ENCODE results near the gene EEF2K.

Gene EEF2K

DNA sequence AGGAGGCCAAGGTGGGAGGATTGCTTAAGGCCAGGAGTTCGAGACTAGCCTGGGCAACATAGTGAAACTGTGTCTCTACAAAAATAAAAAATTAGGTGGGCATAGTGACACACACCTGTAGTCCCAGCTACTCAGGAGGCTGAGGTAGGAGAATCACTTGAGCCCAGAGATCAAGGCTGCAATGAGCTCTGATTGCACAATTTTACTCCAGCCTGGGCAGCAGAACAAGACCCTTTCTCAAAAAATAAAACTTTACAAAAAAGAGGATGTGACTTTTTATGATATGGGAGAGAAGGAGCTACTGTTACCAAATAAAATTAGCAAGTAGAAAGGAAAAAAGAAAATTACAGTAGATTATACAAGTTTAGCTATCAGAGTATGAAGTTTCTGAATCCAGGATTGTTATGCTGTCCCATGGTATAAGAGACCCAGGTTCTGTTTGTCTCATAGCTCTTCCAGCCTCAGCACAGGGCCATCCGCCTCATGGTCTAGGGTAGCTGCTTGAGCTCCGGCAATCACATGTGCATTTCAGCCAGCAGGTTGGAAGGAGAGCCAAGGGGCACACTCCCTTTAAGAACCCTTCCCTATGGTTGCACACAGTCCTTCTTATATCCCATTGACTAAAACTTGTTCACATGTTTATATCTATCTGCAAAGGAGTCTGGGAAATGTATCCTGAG is 13.5 kb downstream of the EEF2K start:
- TF ChIP-seq, protein P1, sequence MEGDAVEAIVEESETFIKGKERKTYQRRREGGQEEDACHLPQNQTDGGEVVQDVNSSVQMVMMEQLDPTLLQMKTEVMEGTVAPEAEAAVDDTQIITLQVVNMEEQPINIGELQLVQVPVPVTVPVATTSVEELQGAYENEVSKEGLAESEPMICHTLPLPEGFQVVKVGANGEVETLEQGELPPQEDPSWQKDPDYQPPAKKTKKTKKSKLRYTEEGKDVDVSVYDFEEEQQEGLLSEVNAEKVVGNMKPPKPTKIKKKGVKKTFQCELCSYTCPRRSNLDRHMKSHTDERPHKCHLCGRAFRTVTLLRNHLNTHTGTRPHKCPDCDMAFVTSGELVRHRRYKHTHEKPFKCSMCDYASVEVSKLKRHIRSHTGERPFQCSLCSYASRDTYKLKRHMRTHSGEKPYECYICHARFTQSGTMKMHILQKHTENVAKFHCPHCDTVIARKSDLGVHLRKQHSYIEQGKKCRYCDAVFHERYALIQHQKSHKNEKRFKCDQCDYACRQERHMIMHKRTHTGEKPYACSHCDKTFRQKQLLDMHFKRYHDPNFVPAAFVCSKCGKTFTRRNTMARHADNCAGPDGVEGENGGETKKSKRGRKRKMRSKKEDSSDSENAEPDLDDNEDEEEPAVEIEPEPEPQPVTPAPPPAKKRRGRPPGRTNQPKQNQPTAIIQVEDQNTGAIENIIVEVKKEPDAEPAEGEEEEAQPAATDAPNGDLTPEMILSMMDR (conservative IDR thresholded peaks at IDR 0.05; ENCODE audit: low read depth, low read length): no peak
- H3K4me3 ChIP-seq (ENCODE audit: low read length): no peak overlapping the region

GRCh38 chr16:22220069-22220440 is 14.0 kb downstream of the EEF2K start:
- TF ChIP-seq, protein P1 (conservative IDR thresholded peaks at IDR 0.05; ENCODE audit: low read depth, low read length): no peak
- DNase-seq (ENCODE audit: low read depth): no peak
- H3K4me3 ChIP-seq (ENCODE audit: low read length): no peak overlapping the region

More for the DNA sequence above, 13.5 kb downstream of the EEF2K start:
- DNase-seq (ENCODE audit: low read depth): no peak

DNA sequence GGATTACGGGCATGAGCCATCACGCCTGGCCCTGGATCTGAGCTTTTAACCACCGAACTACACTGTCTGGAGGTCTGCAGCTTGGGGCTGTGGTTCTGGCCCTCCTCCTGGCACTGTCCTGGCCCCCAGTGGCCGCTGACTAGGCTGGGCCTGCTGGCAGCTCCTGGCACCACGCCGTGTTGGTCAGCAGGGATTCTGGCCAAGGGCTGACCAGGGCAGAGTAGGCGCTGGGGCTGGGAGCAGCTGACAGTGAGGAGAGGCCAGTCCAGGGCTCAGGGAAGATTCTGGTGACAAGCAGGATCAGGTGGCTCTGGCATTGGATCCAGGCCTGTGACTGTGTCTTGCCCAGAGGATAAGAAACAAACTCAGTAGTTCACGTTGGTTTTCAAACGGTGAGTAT is 14.6 kb downstream of the EEF2K start:
- TF ChIP-seq, protein P1 (conservative IDR thresholded peaks at IDR 0.05; ENCODE audit: low read depth, low read length): no peak
- DNase-seq (ENCODE audit: low read depth): no peak
- no peak overlapping the region for H3K4me3 ChIP-seq (ENCODE audit: low read length)

- no peak overlapping the region for H3K4me3 ChIP-seq (ENCODE audit: low read length)
- DNase-seq (ENCODE audit: low read depth): no peak
- TF ChIP-seq, protein P1 (conservative IDR thresholded peaks at IDR 0.05; ENCODE audit: low read depth, low read length): no peak
Measured at GRCh38 chr16:22222006-22222405, 15.9 kb downstream of the EEF2K start.

DNA sequence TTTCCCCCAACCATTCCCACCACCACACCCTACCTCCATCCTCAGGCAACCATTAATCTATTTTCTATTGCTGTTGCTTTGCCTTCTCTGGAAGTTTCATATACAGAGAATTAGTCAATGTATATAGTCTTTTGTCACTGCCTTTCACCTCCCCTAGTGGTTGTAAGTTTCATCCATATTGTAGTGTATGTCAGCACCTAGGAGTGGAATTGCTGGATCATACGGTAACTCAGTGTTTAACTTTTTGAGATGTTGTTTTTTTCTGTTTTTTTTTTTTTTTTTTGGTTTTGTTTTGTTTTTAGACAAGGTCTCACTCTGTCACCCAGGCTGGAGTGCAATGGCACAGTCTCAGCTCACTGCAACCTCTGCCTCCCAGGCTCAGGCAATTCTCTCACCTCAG is 16.9 kb downstream of the EEF2K start:
- DNase-seq (ENCODE audit: low read depth): no peak

DNA sequence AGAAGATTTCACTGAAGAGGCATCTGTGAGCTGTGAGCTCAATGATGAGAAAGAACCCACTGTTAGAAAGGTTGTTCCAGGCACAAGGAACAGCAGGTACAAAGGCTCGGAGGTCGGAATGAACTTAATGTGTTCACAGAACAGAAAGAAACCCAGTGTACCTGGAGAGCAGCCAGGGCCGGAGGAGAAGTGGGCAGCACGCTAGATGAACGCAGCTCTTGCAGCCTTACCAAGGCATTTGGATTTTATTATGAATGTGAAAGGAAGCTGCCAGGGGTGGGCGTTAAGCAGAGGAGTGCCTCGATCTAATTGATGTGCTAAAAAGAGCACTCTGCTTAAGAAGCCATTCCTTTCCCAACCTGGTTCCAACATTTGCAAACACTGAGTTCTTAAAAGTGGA is 19.0 kb downstream of the EEF2K start:
- DNase-seq (ENCODE audit: low read depth): no peak
- no peak overlapping the region for H3K4me3 ChIP-seq (ENCODE audit: low read length)
- TF ChIP-seq, protein P1 (conservative IDR thresholded peaks at IDR 0.05; ENCODE audit: low read depth, low read length): no peak

More for the DNA sequence above, 16.9 kb downstream of the EEF2K start:
- H3K4me3 ChIP-seq (ENCODE audit: low read length): no peak overlapping the region
- TF ChIP-seq, protein P1 (conservative IDR thresholded peaks at IDR 0.05; ENCODE audit: low read depth, low read length): no peak

DNA sequence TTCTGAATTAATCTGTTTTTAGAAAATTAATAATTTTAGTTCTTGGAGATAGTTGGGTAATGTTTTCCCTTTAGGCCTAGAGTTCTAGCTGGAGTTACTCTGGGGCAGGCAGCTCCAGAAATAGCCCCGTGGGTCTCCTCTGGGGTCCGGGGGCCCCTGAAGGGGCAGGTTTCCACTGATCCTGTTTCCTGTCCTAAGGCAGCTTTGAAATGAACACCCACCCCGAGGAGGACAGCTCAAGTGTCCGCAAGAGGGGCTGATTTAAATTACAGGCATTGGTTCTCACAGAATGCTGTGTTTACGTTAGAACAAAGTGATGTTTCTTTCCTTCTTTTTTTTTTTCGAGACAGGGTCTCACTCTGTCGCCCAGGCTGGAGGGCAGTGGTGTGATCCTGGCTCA is 23.8 kb downstream of the EEF2K start:
- DNase-seq (ENCODE audit: low read depth): no peak
- TF ChIP-seq, protein P1 (conservative IDR thresholded peaks at IDR 0.05; ENCODE audit: low read depth, low read length): no peak
- H3K4me3 ChIP-seq (ENCODE audit: low read length): no peak overlapping the region
